ENCODE measurements around the gene KCNQ1OT1. TPM values are rescaled to one million over a fixed set of nuclear protein-coding genes. Genes with fewer than 3 reads are reported as not detected.
A peak's percentile ranks its signal among the peaks of the same experiment; 100 is the strongest.

Gene KCNQ1OT1
- total RNA-seq, 1 experiment from 2014 or later = 1.2 TPM

DNA sequence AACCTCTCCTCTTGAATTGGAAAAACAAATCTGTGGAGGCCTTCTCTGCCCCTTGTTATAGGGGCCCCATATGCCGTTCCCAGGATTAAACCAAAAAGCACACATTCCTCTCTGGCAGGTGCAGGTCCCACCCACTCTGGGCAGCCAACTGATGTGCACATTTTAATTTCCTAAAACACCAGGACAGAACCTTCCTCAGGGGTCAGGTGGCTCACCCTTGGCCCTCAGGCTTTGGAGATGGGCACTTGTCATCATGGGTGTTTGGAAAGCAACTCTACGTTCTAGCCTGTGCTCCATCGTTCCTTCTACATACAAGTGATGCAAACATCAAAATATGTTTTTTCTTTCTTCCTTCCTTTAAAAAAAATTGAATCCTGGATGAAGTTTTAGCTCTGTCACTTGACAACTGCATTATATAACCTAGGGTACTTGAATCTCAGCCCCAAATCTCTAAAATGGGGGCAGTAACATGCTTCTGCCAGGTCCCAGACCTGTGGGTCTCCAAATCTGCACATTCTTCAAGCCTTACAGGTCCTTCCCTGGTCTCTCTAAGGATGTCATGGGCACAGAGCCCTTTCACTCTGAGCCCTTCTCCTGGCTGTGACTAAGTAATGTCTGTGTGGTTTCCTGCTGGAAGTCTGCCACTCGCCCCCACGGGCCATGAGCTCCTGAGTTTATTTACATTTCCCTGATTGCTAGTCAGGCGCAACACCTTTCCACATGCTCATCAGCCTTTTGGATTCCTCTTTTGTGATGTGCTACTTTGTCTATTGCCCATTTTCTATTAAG, 43.8 kb downstream of the KCNQ1OT1 start:
- Histone ChIP-seq H2BK20ac (ENCODE audit: low read depth, low read length, poor library complexity, severe bottlenecking) (no peak overlapping the region), H3K14ac (ENCODE audit: insufficient read depth, low read length) (no peak overlapping the region), H2BK12ac (ENCODE audit: insufficient read length, low read depth, low read length) (no peak overlapping the region), H3K56ac (ENCODE audit: insufficient read length, low read depth, low read length) (no peak overlapping the region), H2AFZ (ENCODE audit: low read length) (no peak overlapping the region), H4K5ac (ENCODE audit: insufficient read length, low read depth, low read length) (no peak overlapping the region), H3K18ac (ENCODE audit: insufficient read length, low read depth, low read length) (no peak overlapping the region), H4K91ac (ENCODE audit: insufficient read length, low read depth, low read length) (no peak overlapping the region), H3K27ac (ENCODE audit: insufficient read length, low read depth, low read length) (no peak overlapping the region), H3K4me2 (ENCODE audit: insufficient read depth, insufficient read length, low read length) (no peak overlapping the region), H3K9ac (ENCODE audit: extremely low read depth, insufficient read length, low read length) (no peak overlapping the region), H3K79me2 (ENCODE audit: insufficient read depth, low read length) (no peaks in the 10 kb centered on the region), H3T11ph (ENCODE audit: low read length) (no peak overlapping the region), H3K9me3 (ENCODE audit: control insufficient read depth, low read depth, low read length) (peaks cover 69% of the 10 kb centered on the region), H4K20me1 (ENCODE audit: control insufficient read depth, insufficient read depth, insufficient read length) (no peaks in the 10 kb centered on the region), H2BK5ac (ENCODE audit: insufficient read length, low read length) (no peak overlapping the region), H3K23me2 (ENCODE audit: insufficient read length, low read depth, low read length, poor library complexity, severe bottlenecking) (no peaks in the 10 kb centered on the region), H3K4ac (ENCODE audit: low read depth, low read length) (no peak overlapping the region), H2AK5ac (ENCODE audit: insufficient read length, low read length) (no peak overlapping the region), H4K8ac (replicated peaks; ENCODE audit: insufficient read length, low read depth, low read length) (no peak overlapping the region), H2BK15ac (ENCODE audit: low read depth, low read length) (no peak overlapping the region), H3K79me1 (ENCODE audit: insufficient read depth, low read depth, low read length, poor library complexity, severe bottlenecking) (no peaks in the 10 kb centered on the region), H3K27me3 (ENCODE audit: insufficient read depth, low read length) (peaks cover 10% of the 10 kb centered on the region; the same call in 1 of the 2 replicates), H3K23ac (ENCODE audit: insufficient read length, low read depth, low read length) (no peak overlapping the region), H3K4me1 (ENCODE audit: insufficient read depth, low read length) (no peaks in the 10 kb centered on the region), H2BK120ac (ENCODE audit: low read depth, low read length, poor library complexity, severe bottlenecking) (no peak overlapping the region)
- Mint-ChIP-seq H3K36me3 (ENCODE audit: insufficient read depth in 1 of 3, low read depth in 3 of 3) (peaks cover 39 to 64% (median 40%) of the 10 kb centered on the region in 3 experiments), H3K27ac (peak overlapping the region in 1 of 3 experiments; percentile 15; a peak in 1 of 7 replicates), H3K27me3 (ENCODE audit: low read depth) (peaks cover 89% of the 10 kb centered on the region), H3K9me3 (peaks cover 86 to 97% of the 10 kb centered on the region in 2 experiments), H3K4me3 (no peak overlapping the region), H3K4me1 (peaks cover 5 to 10% of the 10 kb centered on the region in 2 experiments; a peak in 3 of 4 replicates)
- TF ChIP-seq, protein P1, sequence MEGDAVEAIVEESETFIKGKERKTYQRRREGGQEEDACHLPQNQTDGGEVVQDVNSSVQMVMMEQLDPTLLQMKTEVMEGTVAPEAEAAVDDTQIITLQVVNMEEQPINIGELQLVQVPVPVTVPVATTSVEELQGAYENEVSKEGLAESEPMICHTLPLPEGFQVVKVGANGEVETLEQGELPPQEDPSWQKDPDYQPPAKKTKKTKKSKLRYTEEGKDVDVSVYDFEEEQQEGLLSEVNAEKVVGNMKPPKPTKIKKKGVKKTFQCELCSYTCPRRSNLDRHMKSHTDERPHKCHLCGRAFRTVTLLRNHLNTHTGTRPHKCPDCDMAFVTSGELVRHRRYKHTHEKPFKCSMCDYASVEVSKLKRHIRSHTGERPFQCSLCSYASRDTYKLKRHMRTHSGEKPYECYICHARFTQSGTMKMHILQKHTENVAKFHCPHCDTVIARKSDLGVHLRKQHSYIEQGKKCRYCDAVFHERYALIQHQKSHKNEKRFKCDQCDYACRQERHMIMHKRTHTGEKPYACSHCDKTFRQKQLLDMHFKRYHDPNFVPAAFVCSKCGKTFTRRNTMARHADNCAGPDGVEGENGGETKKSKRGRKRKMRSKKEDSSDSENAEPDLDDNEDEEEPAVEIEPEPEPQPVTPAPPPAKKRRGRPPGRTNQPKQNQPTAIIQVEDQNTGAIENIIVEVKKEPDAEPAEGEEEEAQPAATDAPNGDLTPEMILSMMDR (conservative IDR thresholded peaks at IDR 0.05) = no peak
- no CpG with 5 or more reads among the region's 6 CpGs for WGBS (ENCODE audit: extremely low coverage, insufficient read length, low lambda C conversion rate)
- no peak for DNase-seq
